CD4-positive, alpha-beta T cell (primary cell): Measurements from ENCODE around the gene LCAT. TPM values are rescaled to one million over a fixed set of nuclear protein-coding genes. Genes with fewer than 3 reads are reported as not detected.

ENCODE experiments used
- ATAC-seq: fragments of 200-7000 bp; cut with Tn5 transposase; one replicate; pipeline ENCODE4 v1.10.0; 2022; ENCODE audit warnings: mild to moderate bottlenecking; ENCODE audit not compliant: poor library complexity
- CTCF ChIA-PET: fragments of 350-600 bp; sonication (Branson Sonifier 250); formaldehyde crosslinking; loops from one replicate; lab custom pipeline; 2021; ENCODE audit warnings: antibody characterized with exemption, inconsistent platforms; lab: Charles Lee
- POLR2A ChIA-PET: fragments of 350-600 bp; sonication (Branson Sonifier 250); formaldehyde crosslinking; loops from one replicate; lab custom pipeline; 2021; ENCODE audit warnings: antibody characterized with exemption, inconsistent platforms; lab: Charles Lee
- DNase-seq, 14 experiments: peaks; one replicate each; pipeline ENCODE4 v3.0.0-alpha.2; 2013 to 2020; ENCODE audit warnings: mixed read lengths in 2 of 14
- H3K27ac ChIP-seq, 2 donors: one replicate each; pipeline versions ENCODE4 v1.5.1 to v1.7.0; 2013; ENCODE audit warnings: low read length in 2 of 2, low read depth in 1 of 2, mild to moderate bottlenecking in 1 of 2
- H3K27me3 ChIP-seq, 2 experiments: 1 replicate in 1 of 2; 2 replicates in 1 of 2; pipeline versions ENCODE4 v1.6.1 to v1.7.0; 2013; ENCODE audit warnings: low read length in 2 of 2, control low read depth in 1 of 2, mild to moderate bottlenecking in 1 of 2, moderate library complexity in 1 of 2; ENCODE audit not compliant: insufficient read depth in 2 of 2, control insufficient read depth in 1 of 2
- H3K36me3 ChIP-seq: one replicate; pipeline ENCODE4 v1.6.1; 2013; ENCODE audit warnings: low read length, control low read depth; ENCODE audit not compliant: insufficient read depth
- H3K4me1 ChIP-seq: one replicate; pipeline ENCODE4 v1.6.1; 2013; ENCODE audit warnings: low read length, control low read depth; ENCODE audit not compliant: insufficient read depth
- H3K4me3 ChIP-seq: one replicate; pipeline ENCODE4 v1.5.1; 2013; ENCODE audit warnings: mild to moderate bottlenecking, low read length, moderate library complexity
- H3K9me3 ChIP-seq, 2 experiments: 1 replicate in 1 of 2; 2 replicates in 1 of 2; pipeline versions ENCODE4 v1.6.1 to v1.7.0; 2013; ENCODE audit warnings: low read length in 2 of 2, mild to moderate bottlenecking in 2 of 2, control low read depth in 1 of 2, moderate library complexity in 1 of 2; ENCODE audit not compliant: control insufficient read depth in 1 of 2, insufficient read depth in 1 of 2
- H3K27ac Mint-ChIP-seq: one replicate; pipeline ENCODE4 v1.8.0; 2020; ENCODE audit warnings: mixed read lengths
- H3K27me3 Mint-ChIP-seq: one replicate; pipeline ENCODE4 v1.8.0; 2021; ENCODE audit warnings: mixed read lengths
- H3K36me3 Mint-ChIP-seq: one replicate; pipeline ENCODE4 v1.8.0; 2021; ENCODE audit warnings: low read depth, mixed read lengths
- H3K4me1 Mint-ChIP-seq: one replicate; pipeline ENCODE4 v1.8.0; 2021; ENCODE audit warnings: low read depth, mixed read lengths
- H3K4me3 Mint-ChIP-seq: one replicate; pipeline ENCODE4 v1.8.0; 2020; ENCODE audit warnings: mild to moderate bottlenecking, mixed read lengths
- H3K9me3 Mint-ChIP-seq: one replicate; pipeline ENCODE4 v1.8.0; 2020; ENCODE audit warnings: mixed read lengths
- intact Hi-C, 2 experiments: fragments of 100-400 bp; cut with DNase I in 1 of 2; cut with micrococcal nuclease in 1 of 2; formaldehyde crosslinking; loops; one replicate each; pipeline versions ENCODE4 v1.15.1 to v1.9.0; 2023 to 2025; cut with DNase I, micrococcal nuclease
- total RNA-seq, 174 experiments: library from RNA in 2 of 174; stranded (reverse) in 2 of 174; gene quantifications; one replicate each; pipeline ENCODE4 v1.2.3 and lab custom pipeline; 2021 to 2026
- TF ChIP-seq, protein P1 (sequence below): fragments of 200-600 bp; IDR thresholded peaks from one replicate; pipeline ENCODE4 v1.8.0; 2022; ENCODE audit warnings: antibody characterized with exemption, mild to moderate bottlenecking

The LCAT gene
- total RNA-seq, 2 experiments from 2014 or later = 5.9 to 6.3 TPM

DNA sequence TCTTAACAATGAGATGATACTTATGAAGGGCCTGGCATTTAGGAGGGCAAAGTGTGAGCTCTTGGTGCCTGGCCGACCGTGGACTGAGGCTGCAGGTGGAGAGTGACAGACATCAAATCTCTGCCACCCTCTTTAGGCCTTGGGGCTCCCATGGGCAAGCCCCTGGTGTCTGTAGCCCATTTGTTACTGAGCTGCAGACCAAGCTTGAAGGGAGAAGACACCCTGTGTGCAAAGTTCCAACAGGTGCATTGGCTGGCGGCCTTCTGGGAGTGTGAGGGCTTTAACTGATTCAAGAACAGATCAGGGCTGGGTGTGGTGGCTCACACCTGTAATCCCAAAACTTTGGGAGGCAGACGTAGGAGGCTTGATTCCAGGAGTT lies 11.5 kb downstream of the LCAT start:
- Histone ChIP-seq H3K9me3 (no peaks in the 10 kb centered on the region), H3K4me1 (peaks cover 35% of the 10 kb centered on the region), H3K4me3 (no peak overlapping the region), H3K27me3 (no peaks in the 10 kb centered on the region), H3K27ac (no peak overlapping the region), H3K36me3 (peaks cover 59% of the 10 kb centered on the region)
- DNase-seq (peak in 1 of 14 experiments; percentile 14), ATAC-seq (no peak)
- peaks cover 30% of the 10 kb centered on the region for H3K4me1 Mint-ChIP-seq
- H3K27me3 Mint-ChIP-seq = no peaks in the 10 kb centered on the region
- no peak overlapping the region for H3K27ac Mint-ChIP-seq
- ChIA-PET POLR2A (interaction anchor here (0.6 to 1.2 kb wide), 4 partner anchors 9 to 126 kb away, joined by 3 to 4 read pairs (median 3); partner anchors contain the start of genes RANBP10 and TSNAXIP1), CTCF (no interaction called here)
- TF ChIP-seq, protein P1, sequence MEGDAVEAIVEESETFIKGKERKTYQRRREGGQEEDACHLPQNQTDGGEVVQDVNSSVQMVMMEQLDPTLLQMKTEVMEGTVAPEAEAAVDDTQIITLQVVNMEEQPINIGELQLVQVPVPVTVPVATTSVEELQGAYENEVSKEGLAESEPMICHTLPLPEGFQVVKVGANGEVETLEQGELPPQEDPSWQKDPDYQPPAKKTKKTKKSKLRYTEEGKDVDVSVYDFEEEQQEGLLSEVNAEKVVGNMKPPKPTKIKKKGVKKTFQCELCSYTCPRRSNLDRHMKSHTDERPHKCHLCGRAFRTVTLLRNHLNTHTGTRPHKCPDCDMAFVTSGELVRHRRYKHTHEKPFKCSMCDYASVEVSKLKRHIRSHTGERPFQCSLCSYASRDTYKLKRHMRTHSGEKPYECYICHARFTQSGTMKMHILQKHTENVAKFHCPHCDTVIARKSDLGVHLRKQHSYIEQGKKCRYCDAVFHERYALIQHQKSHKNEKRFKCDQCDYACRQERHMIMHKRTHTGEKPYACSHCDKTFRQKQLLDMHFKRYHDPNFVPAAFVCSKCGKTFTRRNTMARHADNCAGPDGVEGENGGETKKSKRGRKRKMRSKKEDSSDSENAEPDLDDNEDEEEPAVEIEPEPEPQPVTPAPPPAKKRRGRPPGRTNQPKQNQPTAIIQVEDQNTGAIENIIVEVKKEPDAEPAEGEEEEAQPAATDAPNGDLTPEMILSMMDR = no peak
- no peaks in the 10 kb centered on the region for H3K9me3 Mint-ChIP-seq
- peaks cover 68% of the 10 kb centered on the region for H3K36me3 Mint-ChIP-seq
- intact Hi-C loops = no loop called here
- H3K4me3 Mint-ChIP-seq = no peak overlapping the region

DNA sequence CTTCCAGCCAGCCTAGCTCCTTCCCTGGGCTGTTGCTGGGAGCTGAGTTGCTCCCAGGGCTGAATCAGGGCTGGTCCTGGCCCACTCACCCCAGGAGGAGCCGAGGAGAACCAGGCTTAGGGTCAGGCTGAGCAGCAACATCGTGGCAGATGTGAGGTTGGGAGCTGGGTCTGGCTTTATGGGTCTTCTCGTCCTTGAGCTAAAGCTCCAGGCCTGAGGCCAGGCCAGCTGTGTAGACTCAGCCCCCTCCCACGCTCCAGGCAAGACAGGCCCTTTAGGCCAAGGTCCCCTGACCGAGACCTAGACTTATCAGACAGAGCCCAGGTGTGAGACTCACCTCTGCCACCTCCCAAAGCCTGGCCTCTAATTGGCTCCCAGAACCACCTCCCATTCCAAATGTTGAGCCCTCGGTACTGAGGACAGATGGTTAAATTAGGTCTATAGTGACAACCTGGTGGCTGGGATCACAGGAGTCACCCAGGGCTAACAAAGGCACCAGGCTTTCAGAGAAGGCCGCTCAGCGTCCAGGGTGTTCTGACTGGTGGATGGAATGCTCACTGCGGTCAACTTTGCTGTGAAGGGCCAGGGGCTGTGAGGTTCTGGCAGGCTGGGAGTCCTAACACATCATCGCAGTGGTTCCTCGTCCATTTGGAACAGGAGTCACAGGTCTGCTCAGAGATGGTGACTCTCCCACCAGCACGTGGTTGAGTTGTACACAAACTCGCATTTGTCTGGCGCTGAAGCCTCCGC lies 12.0 kb downstream of the LCAT start, which contains the start of gene CTRL:
Gene CTRL, minus strand, starts transcription at position 151 of the 750 bp plus-strand sequence. Its CDS starts 10 bp downstream, at position 141.
- ATAC-seq (no peak), DNase-seq (peak in 1 of 14 experiments; percentile 16)
- Mint-ChIP-seq H3K36me3 (peaks cover 65% of the 10 kb centered on the region), H3K27me3 (no peaks in the 10 kb centered on the region), H3K4me1 (peaks cover 24% of the 10 kb centered on the region), H3K9me3 (no peaks in the 10 kb centered on the region), H3K4me3 (no peak within 1 kb of the TSS), H3K27ac (no peak within 1 kb of the TSS)
- Histone ChIP-seq H3K27me3 (no peaks in the 10 kb centered on the region), H3K4me1 (peaks cover 30% of the 10 kb centered on the region), H3K4me3 (no peak within 1 kb of the TSS), H3K9me3 (no peaks in the 10 kb centered on the region), H3K27ac (peak within 1 kb of the TSS in 1 of 2 donors; percentile 4), H3K36me3 (peaks cover 63% of the 10 kb centered on the region)
- ChIA-PET POLR2A (interaction anchor here (0.9 to 1.4 kb wide), 4 partner anchors 9 to 125 kb away, joined by 3 to 4 read pairs (median 3); partner anchors contain the start of genes RANBP10, SLC12A4 and TSNAXIP1), CTCF (no interaction called here)
- intact Hi-C loops = no loop called here
- TF ChIP-seq, protein P1 = no peak

DNA sequence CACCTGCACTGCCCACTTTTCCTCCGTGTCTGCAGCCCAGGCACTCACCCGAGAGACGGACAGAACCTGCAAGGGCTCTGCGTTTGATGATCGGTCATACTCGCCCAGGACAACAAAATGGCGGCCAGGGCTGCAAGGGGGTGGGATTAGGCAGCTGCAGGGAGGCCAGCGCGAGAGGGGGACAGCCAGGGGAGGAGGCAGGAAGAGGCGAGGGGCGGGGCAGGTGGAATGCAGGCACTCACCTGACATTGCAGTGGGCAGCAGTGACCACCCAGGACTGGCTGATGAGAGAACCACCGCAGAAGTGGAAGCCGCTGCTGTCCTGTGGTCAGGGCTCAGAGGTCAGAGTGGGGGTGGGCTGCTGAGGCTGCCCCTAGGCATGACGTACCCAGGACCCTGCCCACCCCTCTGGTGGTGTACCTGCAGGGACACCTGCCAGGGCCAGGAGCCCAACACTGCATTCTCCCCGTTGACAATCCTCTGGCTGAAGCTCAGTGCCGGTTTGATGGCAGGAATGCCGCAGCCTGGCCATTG lies 13.2 kb downstream of the LCAT start:
- H3K4me3 Mint-ChIP-seq = no peak overlapping the region
- H3K4me1 Mint-ChIP-seq = peaks cover 20% of the 10 kb centered on the region
- no peaks in the 10 kb centered on the region for H3K27me3 Mint-ChIP-seq
- intact Hi-C loops = no loop called here
- CTCF ChIA-PET = no interaction called here
- no peak overlapping the region for H3K27ac ChIP-seq
- no peaks in the 10 kb centered on the region for H3K9me3 Mint-ChIP-seq
- TF ChIP-seq, protein P1 = no peak
- no peaks in the 10 kb centered on the region for H3K27me3 ChIP-seq
- no peak overlapping the region for H3K4me3 ChIP-seq
- no peak overlapping the region for H3K27ac Mint-ChIP-seq
- DNase-seq (peak in 1 of 14 experiments; percentile 25), ATAC-seq (no peak)
- H3K4me1 ChIP-seq = peaks cover 27% of the 10 kb centered on the region
- peaks cover 61% of the 10 kb centered on the region for H3K36me3 Mint-ChIP-seq
- H3K36me3 ChIP-seq = peaks cover 67% of the 10 kb centered on the region
- POLR2A ChIA-PET = interaction anchor here (1.4 kb wide), 1 partner anchor 38 kb away, joined by 3 read pairs; the partner anchor contains the start of gene SLC12A4
- no peaks in the 10 kb centered on the region for H3K9me3 ChIP-seq
